Measurements from ENCODE around the gene AP4S1.
"Not testable (repeated sequence)": the region's sequence is repeated elsewhere in the genome, so short reads cannot be mapped to it uniquely, and the experiment has no call there.

Gene AP4S1

DNA sequence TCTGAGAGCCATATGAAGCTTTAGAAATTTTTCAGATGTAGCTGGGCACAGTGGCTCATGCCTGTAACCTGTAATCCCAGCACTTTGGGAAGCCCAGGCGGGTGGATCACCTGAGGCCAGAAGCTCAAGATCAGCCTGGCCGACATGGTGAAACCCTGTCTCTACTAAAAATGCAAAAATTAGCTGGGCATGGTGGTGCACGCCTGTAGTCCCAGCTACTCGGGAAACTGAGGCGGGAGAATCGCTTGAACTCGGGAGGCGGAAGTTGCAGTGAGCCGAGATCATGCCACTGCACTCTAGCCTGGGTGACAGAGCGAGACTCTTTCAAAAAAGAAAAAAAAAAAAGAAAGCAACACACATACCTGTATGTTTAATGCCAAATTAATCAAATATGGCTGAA is 17.4 kb downstream of the AP4S1 start:
- DNase-seq (ENCODE audit: low read depth in 2 of 2), result not testable (repeated sequence)

DNA sequence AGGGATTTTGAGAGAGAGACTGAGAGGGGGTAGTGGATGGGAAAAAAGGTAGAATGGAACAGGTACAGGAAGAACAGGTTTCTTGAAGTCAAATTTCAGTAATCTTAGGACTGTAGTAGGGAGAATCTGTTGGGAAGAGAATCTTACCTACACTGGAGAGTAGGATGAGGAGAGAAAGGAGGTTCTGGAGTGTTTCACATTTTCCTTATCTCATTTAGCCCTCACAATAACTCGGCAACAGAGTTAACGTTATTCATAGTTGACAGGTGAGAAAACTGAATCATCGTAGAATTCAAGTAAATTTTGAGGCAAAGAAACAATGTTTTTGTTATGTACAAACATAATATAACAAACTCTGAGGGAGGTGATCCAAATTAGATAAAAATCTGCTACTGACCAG is 17.9 kb downstream of the AP4S1 start:
- DNase-seq (ENCODE audit: low read depth in 2 of 2), result no peak

DNA sequence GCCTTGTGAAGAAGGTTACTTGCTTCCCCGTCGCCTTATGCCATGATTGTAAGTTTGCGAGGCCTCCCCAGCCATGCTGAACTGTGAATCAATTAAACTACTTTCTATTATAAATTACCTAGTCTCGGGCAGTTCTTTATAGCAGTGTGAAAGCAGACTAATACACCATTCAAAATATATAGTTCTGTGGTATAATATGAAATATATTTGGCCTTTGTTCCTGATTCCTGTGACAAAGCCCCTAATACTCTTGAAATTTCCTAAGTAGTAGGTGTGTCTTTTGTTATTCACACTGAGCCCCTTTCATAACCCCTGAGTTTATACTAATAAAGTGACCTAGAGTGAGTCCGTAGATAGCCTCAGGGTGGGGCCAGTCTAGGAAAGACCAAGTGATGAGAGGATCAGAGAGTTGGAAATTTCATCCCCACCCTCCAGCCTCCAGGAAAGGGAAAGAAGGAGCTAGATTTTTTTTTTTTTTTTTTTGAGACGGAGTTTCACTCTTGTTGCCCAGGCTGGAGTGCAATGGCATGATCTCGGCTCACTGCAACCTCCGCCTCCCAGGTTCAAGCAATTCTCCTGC is 20.1 kb downstream of the AP4S1 start:
- DNase-seq (ENCODE audit: low read depth in 2 of 2), result no peak

DNA sequence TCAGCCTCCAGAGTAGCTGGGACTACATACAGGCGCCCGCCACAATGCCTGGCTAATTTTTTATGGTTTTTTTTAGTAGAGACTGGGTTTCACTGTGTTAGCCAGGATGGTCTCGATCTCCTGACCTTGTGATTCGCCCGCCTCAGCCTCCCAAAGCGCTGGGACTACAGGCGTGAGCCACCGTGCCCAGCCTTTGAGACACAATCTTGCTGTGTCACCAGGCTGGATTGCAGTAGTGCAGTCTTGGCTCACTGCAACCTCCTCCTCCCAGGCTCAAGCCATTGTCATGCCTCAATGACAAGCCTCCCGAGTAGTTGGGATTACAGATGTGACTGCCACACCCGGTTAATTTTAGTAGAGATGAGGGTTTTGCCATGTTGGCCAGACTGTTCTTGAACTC is 22.1 kb downstream of the AP4S1 start:
- DNase-seq (ENCODE audit: low read depth in 2 of 2), result no peak

DNA sequence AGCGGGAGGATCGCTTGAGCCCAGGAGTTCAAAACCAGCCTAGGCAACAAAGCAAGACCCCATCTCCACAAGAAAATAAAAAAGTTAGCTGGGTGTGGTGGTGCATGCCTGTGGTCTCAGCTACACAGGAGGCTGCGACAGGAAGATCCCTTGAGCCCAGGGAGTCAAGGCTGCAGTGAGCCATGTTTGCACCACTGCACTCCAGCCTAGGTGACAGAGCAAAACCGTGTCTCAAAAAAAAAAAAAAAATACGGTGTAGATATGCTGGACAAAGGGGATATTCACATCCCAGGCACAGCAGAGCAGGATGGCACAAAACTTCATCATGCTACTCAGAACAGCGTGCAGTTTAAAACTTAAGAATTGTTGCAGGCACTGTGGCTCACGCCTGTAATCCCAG is 25.6 kb downstream of the AP4S1 start:
- DNase-seq (ENCODE audit: low read depth in 2 of 2), result no peak

DNA sequence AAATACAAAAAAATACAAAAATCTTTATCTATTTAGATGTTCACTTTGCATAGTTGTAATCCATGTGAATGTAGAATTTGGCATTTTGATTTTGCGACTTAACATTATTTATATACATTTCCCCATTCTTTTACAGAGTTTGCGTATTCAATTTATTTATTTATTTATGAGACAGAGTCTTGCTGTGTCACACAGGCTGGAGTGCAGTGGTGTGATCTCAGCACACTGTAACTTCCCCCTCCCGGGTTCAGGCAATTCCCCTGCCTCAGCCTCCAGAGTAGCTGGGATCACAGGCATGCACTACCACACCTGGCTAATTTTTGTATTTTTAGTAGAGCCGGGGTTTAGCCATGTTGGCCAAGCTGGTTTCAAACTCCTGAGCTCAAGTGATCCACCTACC is 26.1 kb downstream of the AP4S1 start:
- no peak for DNase-seq (ENCODE audit: low read depth in 2 of 2)

DNA sequence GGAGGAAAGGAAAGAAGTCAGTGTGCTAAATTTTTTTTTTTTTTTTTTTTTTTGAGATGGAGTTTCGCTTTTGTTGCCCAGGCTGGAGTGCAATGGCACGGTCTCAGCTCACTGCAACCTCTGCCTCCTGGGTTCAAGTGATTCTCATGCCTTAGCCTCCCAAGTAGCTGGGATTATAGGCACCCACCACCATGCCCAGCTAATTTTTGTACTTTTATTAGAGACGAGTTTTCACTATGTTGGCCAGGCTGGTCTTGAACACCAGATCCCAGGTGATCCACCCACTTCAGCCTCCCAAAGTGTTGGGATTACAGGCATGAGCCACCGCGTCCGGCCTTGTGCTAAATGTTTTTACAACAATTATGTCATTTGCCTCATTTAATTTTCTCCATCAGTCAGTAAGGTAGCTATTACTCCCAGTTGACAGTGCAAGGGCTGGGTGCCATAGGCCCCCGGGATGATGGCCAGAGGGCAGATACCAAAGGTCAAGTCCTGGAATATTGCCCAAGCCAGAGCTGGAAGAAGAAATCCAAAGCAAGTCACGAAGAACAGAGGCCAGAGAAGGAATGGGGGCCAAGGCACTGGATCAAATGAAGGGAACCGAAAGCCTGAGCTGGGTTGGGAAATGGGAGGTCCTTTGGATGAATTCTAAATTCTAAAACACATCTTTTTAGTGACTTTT is 27.6 kb downstream of the AP4S1 start:
- not testable (repeated sequence) for DNase-seq (ENCODE audit: low read depth in 2 of 2)

DNA sequence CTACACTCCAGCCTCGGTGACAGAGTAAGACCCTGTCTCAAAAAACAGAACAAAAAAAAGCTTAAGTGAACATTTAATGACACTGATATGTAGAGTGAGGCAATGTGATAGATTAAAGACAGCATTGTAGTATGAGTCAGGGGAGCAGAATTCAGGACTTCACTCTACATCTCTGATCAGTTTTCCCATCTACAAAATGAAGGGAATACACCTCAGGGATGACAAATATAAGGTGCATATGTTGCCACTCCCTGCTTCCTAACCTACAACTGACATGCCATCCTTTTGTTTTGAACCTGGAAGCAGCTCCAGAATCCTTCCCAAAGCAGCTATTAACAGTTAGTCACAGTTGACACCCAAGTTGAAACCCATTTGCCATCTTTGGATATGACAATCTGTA is 31.6 kb downstream of the AP4S1 start:
- DNase-seq (ENCODE audit: low read depth in 2 of 2), result no peak

DNA sequence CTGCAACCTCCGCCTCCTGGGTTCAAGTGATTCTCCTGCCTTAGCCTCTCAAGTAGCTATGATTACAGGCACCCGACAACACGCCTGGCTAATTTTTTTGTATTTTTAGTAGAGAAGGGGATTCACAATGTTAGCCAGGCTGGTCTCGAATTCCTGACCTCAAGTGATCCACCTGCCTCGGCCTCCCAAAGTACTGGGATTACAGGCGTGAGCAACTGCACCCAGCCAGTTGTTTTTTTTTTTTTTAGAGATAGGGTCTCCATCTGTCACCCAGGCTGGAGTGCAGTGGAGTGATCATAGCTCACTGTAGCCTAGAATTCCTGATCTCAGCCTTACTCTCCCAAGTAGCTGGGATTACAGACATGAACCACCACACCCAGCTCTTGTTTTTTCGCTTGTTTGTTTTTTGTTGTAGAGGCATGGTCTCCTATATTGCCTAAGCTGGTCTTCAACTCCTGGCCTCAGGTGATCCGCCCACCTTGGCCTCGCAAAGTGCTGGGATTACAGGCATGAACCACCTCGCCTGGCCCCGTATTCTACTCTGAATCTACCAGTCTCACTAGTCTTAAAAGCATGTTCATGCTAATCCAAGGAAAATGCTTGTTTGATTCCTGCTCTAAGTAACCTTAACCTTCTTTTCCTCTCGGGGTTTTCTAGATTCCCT is 32.4 kb downstream of the AP4S1 start:
- no peak for DNase-seq (ENCODE audit: low read depth in 2 of 2)

DNA sequence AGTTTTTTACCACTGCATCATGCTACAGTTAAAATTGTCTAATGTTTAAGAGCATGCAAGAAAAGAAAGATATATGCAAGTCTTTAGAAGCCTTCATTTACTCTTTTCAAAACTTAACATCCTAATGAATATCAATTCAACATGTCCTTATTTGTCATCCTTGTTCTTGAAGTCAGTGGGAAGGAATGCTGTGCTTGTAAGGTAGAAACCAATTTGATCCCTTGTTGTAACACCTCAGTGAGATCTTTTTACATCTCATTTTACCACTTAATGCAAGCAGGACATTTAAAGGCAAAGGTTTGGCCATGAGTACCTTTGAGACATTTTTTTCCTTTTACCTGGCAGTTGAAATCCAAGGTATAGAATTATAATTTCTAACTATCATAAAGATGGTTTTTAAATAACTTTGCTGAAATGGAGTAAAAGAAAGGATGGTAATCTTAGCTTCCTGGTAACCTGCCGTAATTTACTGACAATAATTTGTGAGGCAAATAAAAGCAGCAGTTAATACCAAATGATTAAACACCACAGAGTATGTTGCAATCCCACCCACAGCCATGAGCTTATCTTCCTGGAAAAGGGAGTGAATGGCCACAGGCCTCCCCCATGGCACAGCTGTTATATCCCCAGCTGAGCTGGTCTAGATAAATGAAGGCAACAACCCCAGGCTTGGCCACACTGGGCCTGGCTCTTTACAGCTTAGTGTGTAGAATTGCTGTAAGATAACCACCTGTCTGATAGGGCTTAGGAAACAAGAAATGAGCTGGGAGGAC is 33.9 kb downstream of the AP4S1 start:
- DNase-seq (ENCODE audit: low read depth in 2 of 2), result no peak

DNA sequence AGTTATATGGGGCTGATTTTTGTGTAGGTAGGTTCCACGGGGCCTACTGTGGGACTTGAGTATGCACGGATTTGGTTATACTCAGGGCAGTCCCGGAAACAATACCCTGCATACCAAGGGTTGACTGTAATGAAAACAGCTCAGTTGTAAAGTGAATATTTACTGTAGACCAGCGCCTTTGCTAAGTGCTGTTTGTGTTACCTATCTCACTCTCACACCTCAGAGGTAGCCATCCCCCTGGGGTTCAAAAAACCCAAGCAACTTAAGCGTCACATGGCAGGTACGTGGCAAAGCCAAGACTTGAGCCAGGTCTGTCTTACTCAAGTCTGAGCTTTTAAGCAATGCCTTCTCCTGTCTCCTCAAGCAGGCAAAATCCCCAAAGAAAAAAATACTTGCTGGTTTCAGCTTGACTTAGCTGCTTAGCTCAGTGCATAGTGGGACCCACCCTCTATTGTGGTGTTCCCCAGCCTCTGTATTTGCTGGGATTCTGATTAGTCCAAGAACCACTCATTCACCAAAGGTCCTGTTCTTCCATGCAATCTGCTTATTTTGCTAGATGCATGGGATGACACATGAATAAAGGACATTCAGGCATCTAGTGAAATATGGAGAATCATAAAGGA is 34.9 kb downstream of the AP4S1 start:
- DNase-seq (ENCODE audit: low read depth in 2 of 2), result no peak

DNA sequence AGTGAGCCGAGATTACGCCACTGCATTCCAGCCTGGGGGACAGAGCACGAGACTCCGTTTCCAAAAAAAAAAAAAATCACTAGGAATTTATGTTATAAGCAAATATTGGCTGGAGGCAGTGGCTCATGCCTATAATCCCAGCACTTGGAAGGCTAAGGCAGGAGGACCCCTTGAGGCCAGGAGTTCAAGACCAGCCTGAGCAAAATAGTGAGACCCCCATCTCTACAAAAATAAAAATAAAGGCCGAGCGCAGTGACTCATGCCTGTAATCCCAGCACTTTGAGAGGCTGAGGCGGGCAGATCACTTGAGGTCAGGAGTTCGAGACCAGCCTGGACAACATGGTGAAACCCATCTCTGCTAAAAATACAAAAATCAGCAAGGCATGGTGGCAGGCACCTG is 37.5 kb downstream of the AP4S1 start:
- not testable (repeated sequence) for DNase-seq (ENCODE audit: low read depth in 2 of 2)

DNA sequence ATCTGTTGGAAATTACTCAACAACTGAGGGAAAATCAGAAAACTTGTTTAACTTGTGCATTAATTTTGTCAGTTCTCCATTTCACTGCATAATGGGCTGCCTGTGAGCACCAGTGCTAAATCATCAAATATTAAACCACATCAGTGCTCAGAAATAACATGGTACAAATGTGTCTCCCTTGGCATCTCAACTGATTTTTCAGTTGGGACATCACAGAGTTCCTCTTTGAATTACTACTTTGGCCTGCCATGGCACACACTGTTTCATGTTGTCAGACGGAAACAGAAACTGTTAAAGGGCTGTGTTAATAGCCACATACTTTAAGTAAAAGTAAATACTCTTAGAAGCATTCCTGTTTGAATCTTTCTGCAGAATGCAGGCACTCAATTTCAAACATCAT is 42.8 kb downstream of the AP4S1 start:
- DNase-seq (ENCODE audit: low read depth in 2 of 2), result no peak

DNA sequence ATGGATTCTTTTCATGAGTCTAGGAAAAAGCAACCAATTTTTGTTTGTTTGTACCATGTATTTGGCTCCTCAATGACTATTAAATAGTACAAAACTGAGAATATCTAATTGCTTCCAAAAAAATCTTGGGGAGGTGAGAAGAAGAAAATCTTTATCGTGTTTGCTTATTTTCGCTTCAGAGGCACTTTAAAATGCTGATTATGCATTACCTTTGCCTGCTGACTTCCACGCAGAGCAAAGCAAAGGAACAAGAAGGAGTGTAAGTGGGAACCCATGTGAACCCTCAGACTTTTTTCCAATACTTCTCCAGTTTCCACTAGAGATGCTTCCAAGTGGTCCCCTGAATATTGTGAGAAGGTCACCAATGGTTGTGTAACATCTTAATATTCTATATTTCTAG is 43.9 kb downstream of the AP4S1 start:
- DNase-seq (ENCODE audit: low read depth in 2 of 2), result no peak

DNA sequence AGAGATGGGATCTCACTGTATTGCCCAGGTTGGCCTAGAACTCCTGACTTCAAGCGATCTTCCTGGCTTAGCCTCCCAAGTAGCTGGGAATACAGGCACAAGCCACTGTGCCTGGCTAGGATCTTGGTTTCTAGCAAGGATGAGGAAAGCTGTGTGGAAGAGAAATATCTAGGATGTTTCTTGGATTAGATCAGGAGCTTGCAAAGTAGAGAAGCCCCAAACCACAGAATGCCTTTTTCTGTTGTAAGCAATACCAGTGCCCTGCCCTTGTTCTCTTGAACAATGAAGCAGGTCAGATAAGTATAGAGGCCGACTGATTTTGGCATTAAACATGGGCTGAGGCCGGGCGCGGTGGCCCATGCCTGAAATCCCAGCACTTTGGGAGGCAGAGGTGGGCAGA is 45.0 kb downstream of the AP4S1 start:
- no peak for DNase-seq (ENCODE audit: low read depth in 2 of 2)

DNA sequence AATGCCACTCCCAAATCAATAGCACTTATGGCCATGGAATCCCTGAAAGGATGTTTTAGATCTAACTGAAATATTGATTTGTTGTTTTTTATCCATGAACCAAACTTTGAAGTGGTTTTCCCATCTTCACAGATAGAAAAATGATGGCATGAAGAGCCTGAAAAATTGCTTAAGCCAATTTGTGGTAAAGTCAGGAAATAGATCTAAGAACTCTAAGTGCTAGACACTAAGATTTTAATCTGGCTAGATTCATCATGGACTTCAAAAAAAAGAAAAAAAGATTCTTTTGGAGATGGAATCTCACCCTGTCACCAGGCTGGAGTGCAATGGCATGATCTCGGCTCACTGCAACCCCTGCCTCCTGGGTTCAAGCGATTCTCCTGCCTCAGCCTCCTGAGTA is 45.7 kb downstream of the AP4S1 start:
- DNase-seq (ENCODE audit: low read depth in 2 of 2), result no peak

DNA sequence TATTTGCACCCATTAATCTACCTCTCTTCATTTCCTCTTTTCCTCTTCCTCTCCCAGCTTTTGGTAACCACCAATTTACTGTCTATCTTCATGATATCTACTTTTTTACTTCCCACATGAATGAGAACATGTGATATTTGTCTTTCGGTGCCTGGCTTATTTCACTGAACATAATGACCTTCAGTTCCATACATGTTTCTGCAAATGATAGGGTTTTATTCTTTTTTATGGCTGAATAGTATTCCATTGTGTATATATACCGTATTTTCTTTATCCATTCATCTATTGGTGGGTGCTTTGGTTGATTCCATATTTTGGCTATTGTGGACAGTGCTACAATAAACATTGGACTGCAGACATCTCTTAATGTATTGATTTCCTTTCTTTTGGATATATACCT is 49.7 kb downstream of the AP4S1 start:
- DNase-seq (ENCODE audit: low read depth in 2 of 2), result no peak

DNA sequence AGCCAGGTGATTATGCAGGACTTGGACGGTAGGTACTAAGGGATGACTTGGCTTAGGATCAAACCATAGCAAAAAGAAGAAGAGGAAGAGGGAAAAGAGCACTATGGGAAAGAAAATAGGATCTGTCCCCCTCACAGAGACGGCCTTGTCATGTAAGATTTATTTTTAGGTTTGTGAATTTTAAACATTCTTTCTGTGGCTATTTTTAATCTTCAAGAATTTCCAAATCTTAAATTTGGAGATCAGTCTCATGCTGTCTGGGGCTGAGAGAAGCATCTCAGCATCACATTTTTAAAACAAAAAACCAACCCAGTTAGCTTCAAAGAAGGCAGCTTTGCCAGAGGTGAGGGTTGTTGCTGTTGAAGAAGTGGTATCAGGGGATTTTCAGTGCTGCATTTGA is 53.3 kb downstream of the AP4S1 start:
- no peak for DNase-seq (ENCODE audit: low read depth in 2 of 2)

DNA sequence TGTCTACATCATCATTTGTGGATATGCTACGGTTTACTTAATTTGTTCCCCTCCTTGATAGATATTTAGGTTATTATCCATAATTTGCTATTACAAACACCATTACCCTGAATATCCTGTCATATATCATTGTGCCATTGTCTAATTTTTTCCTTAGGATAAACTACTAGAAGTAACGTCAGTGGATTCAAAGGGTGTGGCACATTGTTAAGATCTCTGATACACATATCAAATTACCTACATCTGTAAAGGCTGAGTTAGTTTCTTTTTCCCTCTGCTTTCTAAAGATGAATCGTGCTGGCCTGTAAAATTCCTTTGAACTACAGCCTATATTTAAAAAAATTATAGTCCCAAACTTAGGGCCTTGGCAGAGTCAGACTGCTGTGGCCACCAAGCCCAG is 54.6 kb downstream of the AP4S1 start:
- no peak for DNase-seq (ENCODE audit: low read depth in 2 of 2)

DNA sequence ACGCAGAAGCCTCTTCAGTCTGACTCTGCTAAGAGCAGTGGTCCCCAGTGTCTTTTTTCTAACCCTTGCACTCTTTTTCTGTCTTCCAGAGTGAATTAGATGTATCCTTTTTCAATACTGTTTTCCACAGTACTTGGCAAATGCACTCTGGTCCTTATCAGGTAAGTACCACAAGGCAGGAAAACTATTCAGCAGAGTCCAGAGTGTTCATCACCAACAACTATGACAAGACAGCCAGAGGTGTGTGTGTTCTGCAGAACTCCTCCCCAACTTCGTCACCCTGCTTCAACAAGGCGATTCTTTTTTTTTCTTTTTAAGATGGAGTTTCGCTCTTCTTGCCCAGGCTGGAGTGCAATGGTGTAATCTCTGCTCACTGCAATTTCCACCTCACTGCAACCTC is 55.0 kb downstream of the AP4S1 start:
- no peak for DNase-seq (ENCODE audit: low read depth in 2 of 2)

DNA sequence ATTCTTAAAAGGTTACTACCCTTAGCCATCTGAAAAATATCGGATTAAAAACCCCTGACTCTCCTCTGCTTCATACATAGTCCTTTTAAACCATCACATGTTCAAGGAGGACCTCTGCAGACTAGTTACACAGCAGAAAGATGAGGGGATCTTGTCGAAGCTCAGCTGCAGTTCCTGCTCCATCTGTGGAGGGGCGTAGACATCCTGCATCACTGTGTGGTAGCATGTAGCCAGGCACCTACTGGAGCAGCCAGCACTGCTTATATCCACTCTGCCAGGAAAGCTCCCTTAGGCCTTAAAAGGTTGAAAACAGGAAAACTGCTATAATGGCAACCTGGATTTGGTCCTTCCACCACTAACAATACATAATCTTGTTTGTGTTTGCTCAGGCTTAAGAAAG is 58.3 kb downstream of the AP4S1 start:
- DNase-seq (ENCODE audit: low read depth in 2 of 2), result no peak

DNA sequence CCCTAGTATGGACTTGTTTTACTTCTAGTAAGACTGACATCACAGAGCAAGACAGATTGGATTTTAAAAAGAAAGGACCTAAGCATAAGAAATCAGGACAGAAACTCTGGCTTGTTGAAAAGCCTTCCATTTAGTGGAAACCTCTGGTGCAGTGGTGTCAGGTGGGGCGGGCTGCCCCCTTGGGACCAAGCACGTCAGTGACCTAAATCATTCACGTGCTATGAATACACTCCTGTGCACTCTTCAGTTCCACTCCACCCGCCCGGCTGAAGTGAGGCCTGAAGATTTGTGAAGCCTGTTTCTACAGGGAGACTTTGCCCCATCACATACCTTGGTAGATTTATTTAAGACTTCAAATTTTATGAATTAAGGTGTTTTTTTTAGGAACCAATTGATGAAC is 58.9 kb downstream of the AP4S1 start:
- no peak for DNase-seq (ENCODE audit: low read depth in 2 of 2)

Data from stimulated activated CD8-positive, alpha-beta memory T cell treated with anti-CD3 and anti-CD28 coated beads, Interleukin-7, amount 100 ng/mL, for 1 hour (primary cell).